Mesendoderm (in vitro differentiated cells): ENCODE data around the gene GNA14.
"Not testable (repeated sequence)": the region's sequence is repeated elsewhere in the genome, so short reads cannot be mapped to it uniquely, and the experiment has no call there.

ENCODE experiments used
- DNase-seq: peaks from one replicate; pipeline ENCODE4 v3.0.0; 2013
- H2AK5ac ChIP-seq: 2 replicates; pipeline ENCODE4 v1.6.1; 2013; ENCODE audit warnings: low read length, inconsistent platforms
- H2BK120ac ChIP-seq: 2 replicates; pipeline ENCODE4 v1.6.1; 2013; ENCODE audit warnings: low read depth, mild to moderate bottlenecking, low read length, moderate library complexity, mixed read lengths
- H2BK15ac ChIP-seq: replicated peaks from 2 replicates; pipeline ENCODE4 v1.6.1; 2013; ENCODE audit warnings: low read depth, mild to moderate bottlenecking, moderate library complexity
- H2BK5ac ChIP-seq: 2 replicates; pipeline ENCODE4 v1.6.1; 2013; ENCODE audit warnings: low read length, inconsistent platforms
- H3K18ac ChIP-seq: 2 replicates; pipeline ENCODE4 v1.6.1; 2013; ENCODE audit warnings: mild to moderate bottlenecking, low read length, mixed read lengths
- H3K23ac ChIP-seq: one replicate; pipeline ENCODE4 v1.6.1; 2013; ENCODE audit warnings: low read length
- H3K27ac ChIP-seq: 2 replicates; pipeline ENCODE4 v1.5.1; 2013; ENCODE audit warnings: low read depth, mild to moderate bottlenecking, inconsistent platforms, low read length, moderate library complexity
- H3K27me3 ChIP-seq: 2 replicates; pipeline ENCODE4 v1.6.1; 2013; ENCODE audit warnings: low read length, control low read depth, mild to moderate bottlenecking, inconsistent platforms; ENCODE audit not compliant: insufficient read depth, poor library complexity
- H3K36me3 ChIP-seq: 2 replicates; pipeline ENCODE4 v1.6.1; 2013; ENCODE audit warnings: low read length, inconsistent platforms; ENCODE audit not compliant: control insufficient read depth, insufficient read depth
- H3K4ac ChIP-seq: one replicate; pipeline ENCODE4 v1.6.1; 2013; ENCODE audit warnings: low read depth, mild to moderate bottlenecking, low read length, moderate library complexity
- H3K4me1 ChIP-seq: 2 replicates; pipeline ENCODE4 v1.6.1; 2013; ENCODE audit warnings: low read depth, low read length, inconsistent platforms; ENCODE audit not compliant: control insufficient read depth
- H3K4me2 ChIP-seq: 2 replicates; pipeline ENCODE4 v1.6.1; 2013; ENCODE audit warnings: low read length
- H3K4me3 ChIP-seq: 2 replicates; pipeline ENCODE4 v1.5.1; 2013; ENCODE audit warnings: mild to moderate bottlenecking, low read length
- H3K56ac ChIP-seq: one replicate; pipeline ENCODE4 v1.6.1; 2013; ENCODE audit warnings: low read length
- H3K79me1 ChIP-seq: 2 replicates; pipeline ENCODE4 v1.6.1; 2013; ENCODE audit warnings: low read length, inconsistent platforms
- H3K79me2 ChIP-seq: 2 replicates; pipeline ENCODE4 v1.6.1; 2013; ENCODE audit warnings: mild to moderate bottlenecking, low read length; ENCODE audit not compliant: control insufficient read depth, insufficient read depth
- H3K9ac ChIP-seq: 2 replicates; pipeline ENCODE4 v1.6.1; 2013; ENCODE audit warnings: low read length, inconsistent platforms
- H4K5ac ChIP-seq: one replicate; pipeline ENCODE4 v1.6.1; 2013; ENCODE audit warnings: low read length
- H4K8ac ChIP-seq: one replicate; pipeline ENCODE4 v1.6.1; 2013; ENCODE audit warnings: low read depth, mild to moderate bottlenecking, control low read depth, low read length, moderate library complexity
- WGBS: extraction: QIAGEN DNeasy Blood & Tissue Kit; methylation state at CpG from one replicate; pipeline ENCODE4 v1.1.7; 2013; ENCODE audit warnings: low lambda C conversion rate, missing lambda C conversion rate; ENCODE audit not compliant: insufficient coverage; ENCODE audit errors: extremely low coverage; 5-methylcytosine and 5-hydroxymethylcytosine counted together

The GNA14 gene

DNA sequence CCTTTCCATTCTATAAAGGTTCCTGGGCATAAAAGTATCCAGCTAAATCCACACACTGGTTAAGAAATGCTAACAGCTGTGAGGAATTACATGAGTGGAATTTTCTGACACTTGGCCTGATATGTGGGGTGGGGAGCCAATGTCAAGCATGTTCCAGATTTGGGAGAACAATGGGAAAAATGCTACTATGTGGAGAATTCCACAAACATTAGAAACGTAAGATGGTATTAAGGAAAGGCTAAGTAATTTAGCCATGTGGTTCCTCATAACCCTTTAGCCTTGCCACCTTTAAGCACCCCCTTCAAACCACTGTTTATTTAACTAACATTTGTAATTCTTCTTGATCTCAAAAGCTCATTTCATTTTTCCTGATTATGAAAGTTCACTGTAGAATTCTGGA lies 149.2 kb downstream of the GNA14 start:
- no peaks in the 10 kb centered on the region for H3K79me1 ChIP-seq
- no peak overlapping the region for H3K23ac ChIP-seq
- no peaks in the 10 kb centered on the region for H3K79me2 ChIP-seq
- H2AK5ac ChIP-seq: no peak overlapping the region
- H2BK120ac ChIP-seq: no peak overlapping the region
- no peak for DNase-seq
- H3K27me3 ChIP-seq: no peaks in the 10 kb centered on the region
- no peak overlapping the region for H2BK5ac ChIP-seq
- no peak overlapping the region for H4K5ac ChIP-seq
- H3K4me1 ChIP-seq: no peaks in the 10 kb centered on the region
- no peaks in the 10 kb centered on the region for H3K36me3 ChIP-seq
- H3K56ac ChIP-seq: no peak overlapping the region
- H3K27ac ChIP-seq: no peak overlapping the region
- WGBS: no CpG with 5 or more reads among the region's 1 CpG
- no peak overlapping the region for H3K9ac ChIP-seq
- no peak overlapping the region for H3K18ac ChIP-seq
- H3K4me3 ChIP-seq: no peak overlapping the region
- H4K8ac ChIP-seq: no peak overlapping the region
- no peak overlapping the region for H3K4me2 ChIP-seq
- no peak overlapping the region for H2BK15ac ChIP-seq
- no peak overlapping the region for H3K4ac ChIP-seq

DNA sequence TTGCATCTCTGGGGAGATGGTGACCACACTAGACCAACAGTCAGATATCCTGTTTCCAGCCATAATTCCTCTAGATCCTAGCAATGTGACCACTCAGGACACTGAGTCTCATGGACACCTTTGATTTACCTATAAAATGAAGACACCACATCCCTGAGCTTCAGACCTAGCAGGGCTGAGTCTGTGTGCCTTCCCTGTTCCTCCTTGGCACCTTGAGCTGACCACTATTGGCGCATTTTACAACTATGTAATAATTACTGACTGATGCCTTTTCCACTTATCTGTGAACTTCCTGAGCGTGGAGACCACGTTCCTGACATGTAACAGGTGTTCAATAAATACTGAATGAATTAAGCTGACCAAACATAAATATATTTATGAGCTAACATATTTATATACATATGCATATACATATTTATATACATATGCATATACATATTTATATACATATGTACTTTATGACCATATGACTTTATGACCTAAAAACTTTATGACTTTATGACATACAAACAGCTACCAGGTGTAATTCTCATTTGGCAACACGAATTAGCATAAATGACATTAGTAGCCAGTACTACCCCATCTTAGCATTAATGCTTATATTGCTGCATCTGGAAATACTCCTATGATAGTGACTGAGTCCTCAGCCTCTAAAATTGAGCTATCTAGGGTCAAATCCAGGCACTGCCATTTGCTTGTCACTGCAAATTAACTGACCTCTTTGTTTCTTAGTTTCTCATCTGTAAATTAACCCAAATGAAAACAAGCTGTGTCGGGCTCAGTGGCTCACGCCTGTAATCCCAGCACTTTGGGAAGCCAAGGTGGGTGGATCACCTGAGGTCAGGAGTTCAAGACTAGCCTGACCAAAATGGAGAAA lies 150.6 kb downstream of the GNA14 start:
- H3K79me2 ChIP-seq: no peaks in the 10 kb centered on the region
- no peak overlapping the region for H3K4me3 ChIP-seq
- no peaks in the 10 kb centered on the region for H3K4me1 ChIP-seq
- H3K9ac ChIP-seq: no peak overlapping the region
- H3K27me3 ChIP-seq: no peaks in the 10 kb centered on the region
- H2AK5ac ChIP-seq: no peak overlapping the region
- no peak overlapping the region for H2BK15ac ChIP-seq
- no peak overlapping the region for H2BK5ac ChIP-seq
- H3K18ac ChIP-seq: no peak overlapping the region
- H4K5ac ChIP-seq: no peak overlapping the region
- H3K23ac ChIP-seq: no peak overlapping the region
- no peaks in the 10 kb centered on the region for H3K79me1 ChIP-seq
- H3K4ac ChIP-seq: no peak overlapping the region
- no peak overlapping the region for H3K56ac ChIP-seq
- DNase-seq: no peak
- no CpG with 5 or more reads among the region's 6 CpGs for WGBS
- no peak overlapping the region for H2BK120ac ChIP-seq
- no peak overlapping the region for H4K8ac ChIP-seq
- H3K36me3 ChIP-seq: no peaks in the 10 kb centered on the region
- no peak overlapping the region for H3K4me2 ChIP-seq
- H3K27ac ChIP-seq: no peak overlapping the region

DNA sequence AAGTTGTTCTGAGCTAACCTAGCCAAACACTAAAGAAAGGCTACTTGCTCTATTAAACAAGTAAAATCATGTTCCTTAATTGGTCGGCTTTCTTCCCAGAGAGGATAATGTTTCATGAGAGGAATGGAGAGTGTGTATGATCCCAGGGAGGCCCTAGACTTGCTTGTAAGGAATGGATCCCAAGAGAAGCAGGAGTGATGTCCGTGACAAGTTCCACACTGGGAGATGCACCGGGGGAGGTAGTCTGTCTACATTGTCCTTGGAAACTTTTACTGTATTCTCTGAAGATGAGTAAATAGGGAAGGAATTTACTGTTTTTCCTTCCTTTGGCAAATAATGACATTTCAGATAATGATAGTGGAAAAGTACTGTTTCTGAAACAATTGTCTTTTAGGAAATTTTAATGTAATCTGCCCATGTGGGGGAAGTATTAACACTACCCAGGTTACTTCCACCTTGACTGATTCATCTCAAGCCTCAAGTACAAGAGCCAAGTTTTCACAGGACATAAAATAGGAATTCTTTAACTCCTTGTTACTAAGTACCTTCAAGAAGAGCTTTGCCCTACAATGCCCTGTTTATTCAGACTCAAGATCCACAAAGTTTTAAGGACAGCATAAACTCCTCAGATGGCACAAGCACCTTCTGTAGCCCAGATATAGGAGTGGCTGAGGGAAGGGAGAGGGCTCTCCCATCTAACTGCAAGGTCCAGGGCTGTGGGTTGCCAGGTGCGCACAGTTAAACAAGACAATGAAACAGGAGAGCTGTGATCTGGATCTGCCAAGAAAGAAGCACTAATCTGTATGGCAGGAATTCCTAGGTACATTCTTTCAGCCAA lies 152.1 kb downstream of the GNA14 start:
- H2BK120ac ChIP-seq: no peak overlapping the region
- no peaks in the 10 kb centered on the region for H3K27me3 ChIP-seq
- no peak overlapping the region for H4K5ac ChIP-seq
- H3K4ac ChIP-seq: no peak overlapping the region
- no peak overlapping the region for H3K4me2 ChIP-seq
- H3K18ac ChIP-seq: no peak overlapping the region
- no peaks in the 10 kb centered on the region for H3K79me2 ChIP-seq
- no CpG with 5 or more reads among the region's 4 CpGs for WGBS
- no peak overlapping the region for H2AK5ac ChIP-seq
- no peak overlapping the region for H4K8ac ChIP-seq
- H3K36me3 ChIP-seq: no peaks in the 10 kb centered on the region
- no peak overlapping the region for H3K4me3 ChIP-seq
- no peak overlapping the region for H3K56ac ChIP-seq
- H3K27ac ChIP-seq: no peak overlapping the region
- no peak overlapping the region for H3K9ac ChIP-seq
- H3K79me1 ChIP-seq: no peaks in the 10 kb centered on the region
- no peak overlapping the region for H2BK15ac ChIP-seq
- no peak overlapping the region for H3K23ac ChIP-seq
- H2BK5ac ChIP-seq: no peak overlapping the region
- DNase-seq: peak; percentile 58
- no peaks in the 10 kb centered on the region for H3K4me1 ChIP-seq

DNA sequence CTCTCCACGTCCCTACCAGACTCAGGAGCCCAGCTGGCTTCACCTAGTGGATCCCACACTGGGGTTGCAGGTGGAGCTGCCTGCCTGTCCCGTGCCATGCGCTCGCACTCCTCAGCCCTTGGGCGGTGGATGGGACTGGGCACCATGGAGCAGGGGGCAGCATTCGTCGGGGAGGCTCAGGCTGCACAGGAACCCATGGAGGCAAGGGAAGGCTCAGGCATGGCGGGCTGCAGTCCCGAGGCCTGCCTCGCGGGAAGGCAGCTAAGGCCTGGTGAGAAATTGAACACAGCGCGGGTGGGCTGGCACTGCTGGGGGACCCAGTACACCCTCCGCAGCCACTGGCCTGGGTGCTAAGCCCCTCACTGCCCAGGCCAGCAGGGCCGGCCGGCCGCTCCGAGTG lies 157.8 kb downstream of the GNA14 start:
- H3K4ac ChIP-seq, H4K8ac ChIP-seq, H3K36me3 ChIP-seq, H3K18ac ChIP-seq, H3K4me3 ChIP-seq, H3K27me3 ChIP-seq, H2BK15ac ChIP-seq, H3K79me2 ChIP-seq, H3K4me2 ChIP-seq, H4K5ac ChIP-seq, H3K79me1 ChIP-seq, H3K9ac ChIP-seq, H3K4me1 ChIP-seq, H3K27ac ChIP-seq, H2AK5ac ChIP-seq, DNase-seq, H3K23ac ChIP-seq, H3K56ac ChIP-seq, H2BK5ac ChIP-seq, H2BK120ac ChIP-seq: not testable (repeated sequence)
- WGBS: no CpG with 5 or more reads among the region's 18 CpGs

DNA sequence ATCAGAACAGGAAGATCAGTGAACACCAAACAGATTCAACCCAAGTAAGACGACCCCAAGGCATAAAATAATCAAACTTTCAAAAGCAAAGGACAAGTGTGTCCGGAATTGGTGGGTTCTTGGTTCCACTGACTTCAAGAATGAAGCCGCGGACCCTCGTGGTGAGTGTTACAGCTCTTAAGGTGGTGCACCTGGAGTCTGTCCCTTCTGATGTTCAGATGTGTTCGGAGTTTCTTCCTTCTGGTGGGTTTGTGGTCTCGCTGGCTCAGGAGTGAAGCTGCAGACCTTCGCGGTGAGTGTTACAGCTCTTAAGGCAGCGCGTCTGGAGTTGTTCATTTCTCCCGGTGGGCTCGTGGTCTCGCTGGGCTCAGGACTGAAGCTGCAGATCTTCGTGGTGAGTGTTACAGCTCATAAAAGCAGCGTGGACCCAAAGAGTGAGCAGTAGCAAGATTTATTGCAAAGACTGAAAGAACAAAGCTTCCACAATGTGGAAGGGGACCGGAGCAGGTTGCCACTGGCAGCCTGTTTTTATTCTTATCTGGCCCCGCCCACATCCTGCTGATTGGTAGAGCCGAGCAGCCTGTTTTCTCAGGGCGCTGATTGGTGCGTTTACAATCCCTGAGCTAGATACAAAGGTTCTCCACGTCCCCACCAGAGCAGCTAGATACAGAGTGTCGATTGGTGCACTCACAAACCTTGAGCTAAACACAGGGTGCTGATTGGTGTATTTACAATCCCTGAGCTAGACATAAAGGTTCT lies 158.5 kb downstream of the GNA14 start:
- H3K4ac ChIP-seq, H2BK120ac ChIP-seq: not testable (repeated sequence)

More for the DNA sequence above, 158.5 kb downstream of the GNA14 start:
- H3K4me2 ChIP-seq, H2AK5ac ChIP-seq, H3K56ac ChIP-seq, H3K4me3 ChIP-seq, H3K27ac ChIP-seq, H4K8ac ChIP-seq, H2BK15ac ChIP-seq, H4K5ac ChIP-seq, H3K27me3 ChIP-seq, H3K23ac ChIP-seq, H3K79me2 ChIP-seq, H2BK5ac ChIP-seq, H3K18ac ChIP-seq, H3K9ac ChIP-seq, DNase-seq, H3K79me1 ChIP-seq, H3K36me3 ChIP-seq, H3K4me1 ChIP-seq: not testable (repeated sequence)
- WGBS: no CpG with 5 or more reads among the region's 23 CpGs
